NK-92 treated with Interleukin-12 subunit alpha and Interleukin-12 subunit beta, amount 100 ng/mL, for 24 hours (cell line): ENCODE results near the gene RAB38.

ENCODE experiments used
- DNase-seq: peaks from one replicate; lab custom pipeline; 2025; lab: John Stamatoyannopoulos, UW

The RAB38 gene

DNA sequence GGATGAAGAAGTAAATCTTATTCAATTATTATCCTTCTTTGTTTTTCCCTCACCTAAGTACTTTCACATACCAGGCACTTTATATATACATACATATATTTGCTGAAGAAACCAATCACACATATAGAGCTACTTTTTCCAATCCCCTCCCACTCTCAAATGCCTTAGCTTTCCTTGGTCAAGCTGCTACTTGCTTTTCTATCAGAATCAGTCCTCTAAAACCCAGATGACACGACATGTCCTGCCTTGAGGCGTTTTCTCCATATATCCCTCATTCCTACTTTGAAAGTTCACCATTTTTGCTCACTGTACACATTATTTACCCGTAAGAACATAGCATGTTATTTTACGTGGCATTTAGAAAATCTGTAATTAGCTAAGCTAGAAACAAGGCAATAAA is 5.4 kb downstream of the RAB38 start:
- DNase-seq = no peak

DNA sequence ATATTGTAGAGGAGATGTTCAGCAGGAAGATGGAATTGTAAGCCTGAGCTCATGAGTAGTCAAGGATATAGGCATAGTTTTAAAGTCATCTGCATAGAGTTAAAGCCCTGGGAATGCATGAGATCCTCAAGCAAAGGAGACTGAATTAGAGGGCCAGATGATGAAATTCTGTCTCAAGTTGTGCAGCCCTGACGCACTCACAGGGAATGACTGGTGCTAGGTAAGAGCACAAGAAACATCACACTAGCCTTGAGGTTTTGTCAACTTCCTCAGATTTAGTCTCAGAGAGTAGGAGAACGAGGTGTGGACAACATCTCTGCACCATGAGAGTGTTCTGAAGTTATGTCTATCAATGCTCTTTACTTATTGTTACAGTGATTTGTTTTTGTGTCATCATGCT is 5.8 kb downstream of the RAB38 start:
- no peak for DNase-seq

DNA sequence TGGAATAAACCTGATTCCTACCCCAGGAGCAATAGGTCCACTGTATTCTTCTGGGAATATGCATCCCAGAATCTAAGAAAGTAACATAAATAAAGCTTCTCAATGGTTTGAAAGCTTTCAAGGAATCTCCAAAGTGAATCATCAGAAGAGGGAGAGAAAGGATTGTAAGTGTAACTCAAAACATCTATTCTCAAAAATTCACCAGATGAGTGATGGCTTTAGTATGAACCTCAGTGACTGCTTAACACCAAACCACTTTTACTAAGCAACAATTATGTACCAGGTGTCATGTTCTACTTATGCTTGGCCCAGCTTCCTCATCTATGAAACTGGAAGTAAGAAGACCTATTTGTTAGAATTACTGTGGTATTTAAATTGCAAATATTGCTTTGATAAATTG is 7.4 kb downstream of the RAB38 start:
- no peak for DNase-seq

DNA sequence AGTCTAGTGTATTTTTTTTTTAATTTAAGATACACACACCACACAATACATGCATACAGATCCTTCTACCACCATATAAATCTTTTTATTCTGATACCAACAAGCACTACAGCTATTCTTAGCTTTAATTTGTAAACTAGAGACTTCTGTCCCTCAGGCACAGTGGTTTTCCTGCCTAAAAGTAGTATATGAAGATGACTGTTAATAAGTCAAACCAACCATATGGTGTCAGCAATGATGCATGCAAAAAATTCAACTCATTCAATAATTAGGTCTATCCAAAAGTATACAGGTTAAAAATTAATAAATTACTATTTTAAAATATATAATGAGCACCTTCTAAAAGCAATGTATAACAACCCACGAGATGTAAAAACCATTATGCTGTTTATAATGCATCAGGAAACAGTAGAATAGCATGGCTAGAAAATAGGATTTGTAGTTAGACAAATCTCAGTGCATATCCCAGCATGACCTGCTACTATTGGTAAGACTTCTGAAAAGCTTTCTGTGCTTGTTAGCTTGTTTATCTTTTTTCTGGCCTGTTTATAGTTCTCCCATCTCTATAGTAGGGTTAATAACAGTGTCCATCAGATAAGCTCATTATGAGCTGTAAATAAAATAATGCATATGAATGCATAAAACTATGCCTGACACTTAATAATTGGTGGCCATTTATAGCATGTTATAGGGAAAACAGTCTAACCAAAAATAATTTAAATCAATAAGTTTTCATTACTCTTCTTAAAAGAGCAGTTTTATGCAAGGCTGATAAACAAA is 10.2 kb downstream of the RAB38 start:
- DNase-seq = no peak

DNA sequence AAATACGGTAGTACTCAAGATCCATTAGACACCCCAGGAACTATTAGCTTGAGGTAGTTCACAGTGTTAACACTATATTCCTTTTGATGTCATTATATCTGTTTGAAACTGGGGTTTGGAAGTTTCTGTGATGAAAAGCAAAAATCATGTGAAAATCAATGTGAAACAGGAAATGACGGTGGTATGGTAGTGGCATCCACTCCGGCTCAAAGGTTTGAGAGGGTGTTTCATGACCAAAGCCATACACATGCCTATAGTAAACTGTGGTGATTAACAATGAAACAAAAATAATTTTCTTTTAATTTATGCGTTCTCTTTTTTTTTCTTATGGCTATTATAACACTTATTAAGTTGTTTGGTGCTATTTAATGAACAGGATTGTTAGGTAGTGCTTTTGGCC is 10.9 kb downstream of the RAB38 start:
- no peak for DNase-seq

DNA sequence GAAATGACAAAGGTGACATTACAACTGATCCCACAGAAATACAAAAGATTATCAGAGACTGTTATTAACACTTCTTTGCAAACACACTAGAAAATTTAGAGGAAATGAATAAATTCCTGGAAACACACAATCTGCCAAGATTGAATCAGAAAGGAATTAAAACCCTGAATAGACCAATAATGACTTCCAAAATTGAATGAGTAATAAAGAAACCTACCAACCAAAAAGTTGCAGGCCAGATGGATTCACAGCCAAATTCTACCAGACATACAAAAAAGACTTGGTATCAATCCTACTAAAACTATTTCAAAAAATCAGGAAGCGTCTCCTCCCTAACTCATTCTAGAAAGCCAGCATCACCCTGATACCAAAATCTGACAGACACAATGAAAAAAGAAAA is 17.2 kb downstream of the RAB38 start:
- no peak for DNase-seq

DNA sequence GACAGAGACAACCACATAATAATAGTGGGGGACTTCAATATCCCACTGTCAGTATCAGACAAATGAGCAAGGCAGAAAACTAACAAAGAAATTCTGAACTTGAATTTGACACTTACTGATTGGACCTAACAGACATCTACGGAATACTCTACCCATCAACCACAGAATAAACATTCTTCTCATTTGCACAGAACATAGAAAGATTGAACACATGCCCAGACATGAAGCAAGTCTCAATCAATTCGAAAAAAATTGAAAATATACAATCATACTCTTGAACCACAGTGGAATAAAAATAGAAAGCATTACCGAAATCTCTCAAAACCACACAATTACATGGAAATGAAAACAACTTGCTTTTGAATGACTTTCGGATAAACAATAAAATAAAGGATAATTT is 17.9 kb downstream of the RAB38 start:
- no peak for DNase-seq

DNA sequence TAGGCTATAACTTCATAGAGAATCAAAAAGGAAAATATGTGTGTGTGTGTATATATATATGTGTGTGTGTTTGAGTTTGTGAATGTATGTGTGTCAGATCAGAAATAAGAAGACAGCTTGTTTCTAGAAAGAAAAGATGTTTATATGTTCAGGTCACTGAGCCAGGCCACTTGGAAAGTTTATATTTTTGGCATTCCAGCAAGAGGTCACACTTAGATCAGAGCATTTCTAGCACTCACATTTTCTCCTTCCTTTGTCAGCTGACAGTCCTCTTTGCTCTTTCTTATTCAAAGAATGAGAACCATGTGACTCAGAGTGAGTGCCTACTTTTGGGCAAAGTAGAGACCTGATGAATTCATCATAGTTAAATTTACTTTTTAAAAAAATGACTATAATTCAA is 22.9 kb downstream of the RAB38 start:
- DNase-seq = no peak

DNA sequence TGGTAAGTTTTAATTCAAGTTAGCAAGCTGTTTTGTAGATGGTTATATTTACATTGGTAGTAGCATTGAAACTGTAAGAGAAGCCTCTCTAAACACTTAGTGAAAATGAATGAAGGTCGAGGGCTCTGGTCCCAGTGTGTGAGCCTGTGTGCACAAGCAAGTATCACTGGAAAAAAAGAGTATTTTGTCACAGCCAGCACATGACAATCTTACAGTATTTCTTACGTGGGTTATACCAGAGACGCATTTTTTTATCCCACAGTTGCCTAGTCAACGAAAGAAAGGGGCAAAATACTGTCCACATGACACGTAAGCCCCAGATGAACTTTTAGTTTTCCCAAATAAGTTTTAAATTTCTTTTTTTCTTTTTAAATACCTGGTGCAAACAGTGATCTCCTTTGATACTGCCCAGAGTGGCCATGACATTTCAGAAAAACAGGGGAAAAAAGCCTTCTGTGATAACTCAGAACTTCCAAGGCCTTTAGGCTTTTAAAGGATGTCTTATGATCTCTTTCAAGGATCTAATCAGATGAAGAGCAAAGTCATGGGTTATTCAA is 23.5 kb downstream of the RAB38 start:
- no peak for DNase-seq

DNA sequence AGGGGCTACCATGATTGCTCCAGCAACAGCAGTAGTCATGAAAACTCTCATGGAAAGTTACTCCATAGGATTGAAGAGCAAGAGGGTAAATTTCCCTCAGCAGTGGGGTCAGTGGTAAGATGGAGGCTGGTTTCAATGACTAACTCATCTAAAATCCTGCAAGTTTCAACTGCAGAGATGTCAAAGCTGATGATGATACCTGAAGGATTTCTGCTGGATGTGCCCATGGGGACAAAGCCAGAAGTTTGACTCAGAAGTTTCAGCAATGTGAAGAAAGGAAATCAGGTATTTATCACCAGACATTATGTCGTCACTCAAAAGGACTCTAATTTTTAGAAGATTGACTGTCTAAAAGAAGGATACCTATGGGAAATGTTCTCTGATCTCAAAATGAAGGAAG is 29.1 kb downstream of the RAB38 start:
- no peak for DNase-seq

DNA sequence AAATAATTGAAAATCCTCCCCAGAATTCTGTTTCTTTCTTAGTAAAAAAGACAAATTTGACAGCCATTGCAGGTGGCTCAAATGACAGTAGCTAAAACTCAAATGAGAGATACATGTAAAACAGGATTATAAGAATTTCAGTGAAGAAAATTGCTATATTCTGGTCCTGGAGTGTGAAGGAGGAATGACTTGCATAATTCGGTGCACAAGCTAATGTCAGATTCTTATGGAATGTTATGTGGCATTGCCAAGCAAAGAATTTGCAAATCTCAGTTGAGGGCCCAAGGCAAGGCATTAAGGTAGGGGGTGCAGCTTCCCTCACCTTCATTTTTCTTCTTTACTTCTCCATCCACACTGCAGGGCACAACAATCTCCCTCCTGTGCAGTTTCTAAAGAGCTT is 35.4 kb downstream of the RAB38 start:
- DNase-seq = no peak

DNA sequence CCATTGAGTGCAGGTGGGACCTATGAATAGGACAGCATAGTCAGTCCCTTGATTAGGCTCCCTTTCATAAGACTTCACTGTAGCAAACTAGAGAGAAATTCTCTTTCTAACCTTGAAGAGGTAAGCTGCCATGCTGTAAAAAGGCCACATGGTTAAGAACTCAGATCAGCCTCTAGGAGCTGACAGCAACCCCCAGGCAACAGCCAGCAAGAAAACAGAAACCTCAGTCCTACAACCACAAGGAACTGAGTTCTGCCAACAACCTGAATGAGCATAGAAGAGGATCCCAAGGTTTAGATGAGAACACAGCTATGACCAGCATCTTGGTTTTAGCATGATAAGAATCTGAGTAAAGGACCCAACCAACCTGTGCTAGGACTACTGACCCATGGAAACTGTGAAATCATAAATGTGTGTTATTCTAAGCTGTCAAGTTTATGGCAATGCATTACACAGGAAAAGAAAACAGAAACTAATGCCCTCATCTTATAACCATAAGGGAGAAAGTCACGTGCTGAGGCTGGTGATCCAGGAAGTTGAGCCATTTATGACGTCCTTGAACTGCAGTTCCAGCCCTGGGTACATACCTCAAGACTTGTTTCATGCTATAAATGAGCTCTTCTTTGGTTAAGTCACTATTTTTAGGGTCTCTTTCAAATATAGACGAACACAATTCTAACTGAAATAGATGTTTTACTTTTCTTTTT is 43.3 kb downstream of the RAB38 start:
- DNase-seq = no peak

DNA sequence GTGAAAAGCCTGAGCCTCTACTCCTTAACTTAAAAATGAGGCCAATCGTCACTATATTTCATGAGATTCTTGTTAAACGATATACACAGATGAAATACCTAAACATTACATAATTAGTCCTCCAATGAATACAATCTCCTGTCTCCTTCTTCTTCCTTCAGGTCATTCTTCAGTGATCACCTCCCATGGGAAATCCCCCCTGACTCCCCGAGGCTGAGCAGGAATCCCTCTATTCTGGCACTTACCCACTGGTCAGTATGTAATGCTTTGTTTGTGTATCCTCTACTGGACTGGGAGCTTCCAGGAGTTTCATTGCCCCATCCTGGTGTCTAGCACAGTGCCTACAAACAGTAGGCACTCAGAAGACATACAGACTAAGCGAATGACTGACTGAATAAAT is 52.3 kb downstream of the RAB38 start:
- no peak for DNase-seq

DNA sequence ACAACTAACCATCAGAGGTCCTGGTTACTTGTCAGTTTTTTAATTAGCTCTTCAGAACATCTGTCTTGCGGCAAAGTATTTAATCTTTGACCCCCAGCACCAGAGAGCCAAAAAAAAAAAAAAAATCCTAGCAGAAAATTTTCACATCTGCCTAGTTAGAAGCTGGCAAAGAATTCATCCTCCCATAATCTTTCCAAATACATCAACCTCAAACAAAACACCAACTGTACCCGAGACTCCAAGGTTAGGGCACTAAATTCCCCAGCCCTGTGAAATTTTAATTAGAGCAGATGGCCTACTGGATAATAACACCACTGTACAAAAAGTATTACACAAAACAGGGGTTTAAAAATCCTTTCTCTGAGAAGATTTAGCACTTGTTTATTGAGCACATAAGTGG is 55.7 kb downstream of the RAB38 start:
- DNase-seq = no peak

DNA sequence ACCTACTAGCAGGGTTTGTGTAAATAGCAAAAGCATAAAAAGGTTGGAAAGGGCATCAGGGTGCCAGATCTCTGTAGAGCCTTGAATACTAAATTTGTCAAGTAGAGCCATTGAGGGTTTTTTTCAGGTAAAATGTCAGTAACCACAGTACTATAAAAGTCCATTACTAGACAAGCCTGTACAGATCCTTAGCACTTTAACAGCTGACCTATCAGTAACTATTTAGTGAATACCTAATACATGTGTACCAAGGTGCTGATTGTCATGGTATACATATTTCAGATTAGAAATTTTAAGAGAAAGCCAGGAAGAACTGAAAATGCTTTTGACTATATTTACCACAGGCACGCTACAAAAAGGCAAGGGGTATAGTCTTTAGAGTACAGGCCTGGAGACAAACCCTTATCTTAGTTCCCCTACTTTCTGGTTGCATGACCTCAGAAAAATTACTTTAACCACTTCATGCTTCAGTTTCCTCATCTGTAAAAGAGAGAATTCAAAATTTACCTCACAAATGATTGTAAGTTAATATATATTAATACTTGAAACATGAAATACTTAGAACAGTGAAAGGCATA is 57.9 kb downstream of the RAB38 start:
- no peak for DNase-seq

DNA sequence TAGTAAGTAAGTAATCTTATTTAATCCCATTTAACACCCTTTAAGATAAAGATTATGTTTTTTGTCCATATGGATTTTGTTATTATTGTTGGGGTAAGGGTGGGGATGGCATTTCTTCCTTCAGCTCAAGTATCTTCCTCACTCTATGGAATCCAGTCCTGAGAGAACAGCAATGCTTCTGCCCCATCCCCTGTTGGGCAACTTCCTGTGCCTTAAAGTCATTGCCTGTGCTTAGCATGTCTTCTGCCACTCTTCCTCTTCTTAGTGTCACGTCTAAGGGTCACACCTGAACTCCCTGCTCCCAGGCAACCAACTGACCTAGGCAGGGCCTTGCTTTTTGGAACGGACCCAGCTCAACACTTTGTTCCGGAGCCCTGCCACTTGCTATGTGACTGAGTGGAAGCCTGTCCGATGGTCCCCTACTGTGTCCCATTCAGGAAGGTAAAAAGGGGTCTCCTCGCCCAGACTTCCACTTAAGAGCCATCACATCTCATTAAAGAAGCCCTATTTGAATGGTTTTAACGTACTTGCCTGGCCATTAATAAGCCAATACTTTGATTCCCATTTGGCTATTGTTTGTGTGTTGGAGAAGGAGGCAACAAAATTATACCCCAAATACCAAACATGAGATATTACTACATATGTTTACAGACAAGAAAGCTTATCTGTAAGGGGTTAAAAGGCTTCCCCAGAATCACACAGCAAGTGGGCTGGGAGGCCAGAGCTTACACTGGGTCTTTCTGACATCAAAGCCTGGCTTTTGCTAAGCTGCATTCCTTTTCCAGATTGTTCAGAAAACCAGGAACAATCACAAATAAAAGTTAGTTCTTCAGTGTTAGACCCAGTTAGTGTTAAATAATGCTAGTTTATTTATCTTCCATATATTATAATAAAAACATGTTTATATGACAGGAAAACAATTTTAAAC is 59.2 kb downstream of the RAB38 start:
- no peak for DNase-seq

DNA sequence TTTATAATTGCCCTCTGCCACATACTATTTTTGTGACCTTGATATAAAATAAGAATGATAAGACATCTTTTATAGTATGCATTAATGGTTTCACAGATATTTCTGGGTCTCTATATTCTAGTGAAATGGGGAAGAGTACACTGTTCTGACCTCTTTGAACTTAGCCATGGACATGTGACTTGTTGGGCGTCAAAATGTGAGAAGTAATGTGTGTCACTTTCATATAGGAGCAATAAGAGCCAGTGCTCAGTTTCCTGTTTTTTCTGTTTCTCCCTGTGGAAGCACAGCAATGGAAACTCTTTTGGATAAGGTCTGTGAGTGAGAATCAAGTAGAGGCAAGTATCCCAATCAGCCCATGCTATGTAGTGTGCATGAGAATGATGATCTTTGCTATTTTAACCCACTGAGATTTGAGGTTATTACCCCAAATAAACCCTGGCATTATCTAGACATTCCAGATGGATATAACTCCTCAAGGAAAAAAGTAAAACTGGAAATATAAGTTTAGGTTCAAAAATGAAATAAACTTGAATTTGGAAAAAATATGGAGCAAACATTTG is 60.7 kb downstream of the RAB38 start:
- no peak for DNase-seq

DNA sequence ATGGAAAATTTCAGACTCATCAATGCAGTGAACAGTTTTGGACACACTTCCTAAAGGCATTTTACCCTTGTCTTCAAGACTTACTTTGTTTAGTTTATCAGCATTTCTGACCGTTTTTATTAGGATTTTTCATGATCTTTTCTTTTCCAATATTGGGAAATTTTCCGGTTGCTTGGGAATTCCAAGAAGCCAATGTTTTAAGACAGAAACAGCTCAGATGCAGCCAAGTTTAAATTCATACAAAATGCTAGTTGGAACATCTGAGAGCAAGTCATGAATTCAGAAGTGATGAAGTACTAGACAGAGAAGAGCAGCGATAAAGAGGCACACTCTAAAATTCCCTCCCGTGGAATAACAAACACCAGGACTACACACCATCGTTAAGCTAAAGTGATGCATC is 68.6 kb downstream of the RAB38 start:
- no peak for DNase-seq

DNA sequence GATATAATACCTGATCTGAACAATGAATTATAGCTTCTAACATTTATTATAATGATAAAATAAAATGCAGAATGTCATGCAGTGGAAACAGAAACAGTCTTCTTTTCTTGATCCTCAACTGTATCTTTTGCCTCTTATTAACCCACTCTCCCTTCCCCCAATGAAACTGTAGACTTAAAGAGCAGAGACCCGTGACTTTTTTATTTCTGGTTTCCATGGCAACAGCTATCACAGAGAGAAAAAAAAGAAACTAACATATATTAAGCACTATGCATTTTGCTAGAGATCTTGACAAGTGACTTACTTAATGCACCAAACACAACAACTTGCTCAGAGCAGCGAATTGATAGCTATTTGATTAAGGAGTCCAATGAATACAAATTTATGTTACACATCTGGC is 69.3 kb downstream of the RAB38 start:
- DNase-seq = no peak

DNA sequence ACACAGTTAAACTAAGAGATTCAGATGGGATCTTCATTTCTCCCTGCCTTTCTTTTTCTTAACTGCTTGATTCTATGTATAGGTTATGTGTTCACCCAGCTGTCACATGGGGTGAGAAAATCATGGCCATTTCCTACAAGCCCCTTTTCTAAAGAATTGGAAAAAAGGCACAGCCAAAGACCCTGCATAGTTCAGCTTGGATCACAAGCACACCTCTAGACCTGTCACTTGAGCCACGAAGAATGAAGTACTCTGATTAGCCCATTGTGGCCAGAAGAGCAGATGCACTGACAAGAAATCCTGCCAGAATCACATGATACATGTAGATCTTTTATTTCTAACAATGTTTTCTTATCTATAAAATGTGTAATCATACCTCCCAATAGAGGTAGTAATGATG is 69.7 kb downstream of the RAB38 start:
- DNase-seq = no peak

DNA sequence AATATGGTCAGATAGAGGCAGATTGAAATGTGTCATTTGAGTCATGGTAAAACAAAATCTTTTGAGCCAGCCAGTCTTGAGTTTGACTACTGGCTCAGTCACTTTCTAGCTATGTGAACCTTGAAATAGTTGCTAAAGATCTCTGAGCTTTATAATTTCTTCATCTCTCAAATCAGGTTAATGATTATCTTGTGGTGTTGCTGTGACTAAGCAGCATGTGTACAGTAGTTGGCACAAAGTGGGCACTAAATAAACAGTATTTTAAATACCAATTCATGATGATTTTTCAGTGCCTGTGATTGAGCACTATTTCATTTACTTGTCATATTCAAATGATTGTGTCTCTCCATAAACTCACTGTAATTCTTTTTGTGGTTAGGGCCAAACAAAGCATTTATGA is 70.8 kb downstream of the RAB38 start:
- no peak for DNase-seq
